ENCODE measurements around the gene PAPSS2. TPM values are rescaled to one million over a fixed set of nuclear protein-coding genes. Genes with fewer than 3 reads are reported as not detected.

PAPSS2 gene
- total RNA-seq, 1 experiment from 2014 or later, result 38.6 TPM

DNA sequence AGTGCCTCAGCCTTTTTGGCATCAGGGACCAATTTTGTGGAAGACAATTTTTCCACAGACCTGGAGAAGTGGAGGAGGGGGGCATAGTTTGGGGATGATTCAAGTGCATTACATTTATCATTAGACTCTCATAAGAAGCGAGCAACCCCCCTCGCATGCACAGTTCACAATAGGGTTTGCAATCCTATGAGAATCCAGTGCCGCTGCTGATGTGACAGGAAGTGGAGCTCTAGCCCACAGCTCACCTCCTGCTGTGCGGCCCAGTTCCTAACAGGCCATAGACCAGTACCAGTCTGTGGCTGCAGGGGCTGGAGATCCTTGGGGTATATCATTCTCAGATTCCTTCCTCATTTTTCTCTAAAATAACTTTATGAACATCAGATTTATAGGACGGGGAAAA is 107.6 kb downstream of the PAPSS2 start:
- peaks cover 31% of the 10 kb centered on the region for H3K36me3 ChIP-seq
- H3K9me3 ChIP-seq, result no peaks in the 10 kb centered on the region
- H3K4me3 ChIP-seq, result no peak overlapping the region
- DNase-seq, result no peak
- no peaks in the 10 kb centered on the region for H3K27me3 ChIP-seq

DNA sequence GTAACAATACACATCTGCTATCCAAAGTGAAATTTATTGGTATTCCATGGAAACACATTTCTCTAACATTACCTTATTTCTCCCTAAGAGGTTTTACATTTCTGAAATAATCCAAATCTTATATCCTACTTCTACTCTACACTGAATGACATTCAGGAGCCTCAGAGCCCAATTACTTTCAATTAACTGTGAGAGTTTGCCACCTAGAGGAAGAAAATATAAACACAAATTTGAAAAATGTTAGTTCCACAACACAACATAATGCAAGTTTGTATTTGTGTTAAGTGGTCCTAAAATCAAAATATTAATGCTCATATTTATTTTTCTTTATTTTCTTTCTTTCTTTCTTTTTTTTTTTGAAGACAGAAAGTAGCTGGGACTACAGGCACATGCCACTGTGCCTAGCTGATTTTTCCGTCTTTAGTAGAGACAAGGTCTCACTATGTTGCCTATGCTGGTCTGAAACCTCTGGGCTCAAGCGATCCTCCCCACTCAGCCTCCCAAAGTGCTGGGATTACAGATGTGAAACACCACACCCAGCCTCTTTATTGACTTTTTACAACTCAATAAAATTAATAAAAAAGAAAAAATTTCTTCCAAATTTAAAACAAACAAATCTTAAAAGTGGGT is 112.3 kb downstream of the PAPSS2 start:
- no peaks in the 10 kb centered on the region for H3K27me3 ChIP-seq
- H3K36me3 ChIP-seq, result peaks cover 34% of the 10 kb centered on the region
- no peak overlapping the region for H3K4me3 ChIP-seq
- no peak for DNase-seq
- no peaks in the 10 kb centered on the region for H3K9me3 ChIP-seq

DNA sequence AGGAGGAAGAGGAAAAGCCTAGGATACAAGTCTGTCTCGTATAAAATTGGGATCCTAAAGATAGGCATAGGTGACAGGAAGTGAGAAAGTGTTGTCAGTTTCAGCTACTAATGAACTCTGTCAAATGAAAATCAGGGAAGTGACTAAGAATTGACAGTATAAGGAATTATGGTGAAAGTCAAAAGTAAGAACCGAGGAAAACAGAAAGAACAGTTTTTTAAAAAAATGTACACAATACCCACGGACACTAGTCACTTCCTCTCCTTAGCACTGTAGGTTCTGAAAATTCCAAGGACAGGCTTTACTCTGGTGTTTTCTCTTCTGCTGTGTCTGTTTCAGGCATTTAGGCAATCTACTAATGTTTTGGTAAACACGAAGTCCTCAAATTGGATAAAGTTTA is 116.1 kb downstream of the PAPSS2 start:
- Histone ChIP-seq H3K4me3 (no peak overlapping the region), H3K9me3 (no peaks in the 10 kb centered on the region; the same call in 1 of the 2 replicates), H3K36me3 (peaks cover 34% of the 10 kb centered on the region), H3K27me3 (no peaks in the 10 kb centered on the region)
- no peak for DNase-seq

DNA sequence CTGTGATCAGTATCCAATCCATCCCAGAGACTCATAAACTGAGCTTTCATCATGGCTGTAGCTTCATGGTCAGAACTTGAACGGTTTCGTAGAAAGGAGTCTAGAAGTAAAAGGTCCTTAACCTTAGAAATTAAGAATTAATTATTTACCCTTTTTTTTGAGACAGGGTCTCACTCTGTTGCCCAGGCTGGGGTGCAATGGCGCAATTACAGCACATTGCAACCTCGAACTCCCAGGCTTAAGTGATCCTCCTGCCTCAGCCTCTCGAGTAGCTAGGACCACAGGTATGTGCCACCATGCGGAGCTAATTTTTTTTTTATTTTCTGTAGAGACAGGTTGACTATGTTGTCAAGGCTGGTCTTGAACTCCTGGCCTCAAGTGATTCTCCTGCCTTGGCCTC is 116.7 kb downstream of the PAPSS2 start:
- Histone ChIP-seq H3K36me3 (peaks cover 39% of the 10 kb centered on the region), H3K9me3 (no peaks in the 10 kb centered on the region; the same call in 1 of the 2 replicates), H3K27me3 (no peaks in the 10 kb centered on the region), H3K4me3 (no peak overlapping the region)
- DNase-seq, result no peak

DNA sequence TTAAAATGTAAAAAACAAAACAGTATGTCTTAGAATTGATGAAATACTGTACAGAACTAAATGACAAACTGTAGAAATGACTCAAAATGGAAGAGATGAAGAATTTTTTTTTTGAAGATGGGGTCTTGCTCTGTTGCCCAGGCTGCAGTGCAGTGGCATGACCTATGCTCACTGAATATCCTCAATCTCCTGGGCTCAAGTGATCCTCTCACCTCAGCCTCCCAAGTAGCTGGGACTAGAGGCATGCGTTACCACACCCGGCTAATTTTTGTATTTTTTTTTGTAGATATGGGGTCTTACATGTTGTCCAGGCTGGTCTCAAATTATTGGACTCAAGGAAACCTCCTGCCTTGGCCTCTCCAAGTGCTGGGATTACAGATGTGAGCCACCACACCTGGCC is 121.9 kb downstream of the PAPSS2 start:
- Histone ChIP-seq H3K9me3 (no peaks in the 10 kb centered on the region; the same call in 1 of the 2 replicates), H3K27me3 (no peaks in the 10 kb centered on the region), H3K4me3 (no peak overlapping the region), H3K36me3 (peaks cover 40% of the 10 kb centered on the region)
- no peak for DNase-seq

DNA sequence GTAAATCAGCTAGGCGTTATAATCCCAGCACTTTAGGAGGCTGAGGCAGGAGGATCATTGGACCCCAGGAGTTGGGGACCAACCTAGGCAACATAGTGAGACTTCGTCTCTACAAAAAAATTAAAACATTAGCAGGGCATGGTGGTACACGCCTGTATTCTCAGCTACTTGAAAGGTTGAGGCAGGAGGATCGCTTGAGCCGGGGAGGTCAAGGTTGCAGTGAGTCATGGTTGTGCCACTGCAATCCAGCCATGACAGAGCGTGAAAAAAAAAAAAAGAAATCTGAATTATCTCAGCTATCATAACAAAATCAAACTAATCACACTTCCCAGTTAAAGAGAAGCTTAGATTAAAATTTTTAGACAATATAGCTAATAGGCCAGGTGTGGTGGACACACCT is 123.0 kb downstream of the PAPSS2 start:
- DNase-seq, result no peak
- no peaks in the 10 kb centered on the region; the same call in 1 of the 2 replicates for H3K9me3 ChIP-seq
- no peak overlapping the region for H3K4me3 ChIP-seq
- H3K36me3 ChIP-seq, result peaks cover 40% of the 10 kb centered on the region
- no peaks in the 10 kb centered on the region for H3K27me3 ChIP-seq

DNA sequence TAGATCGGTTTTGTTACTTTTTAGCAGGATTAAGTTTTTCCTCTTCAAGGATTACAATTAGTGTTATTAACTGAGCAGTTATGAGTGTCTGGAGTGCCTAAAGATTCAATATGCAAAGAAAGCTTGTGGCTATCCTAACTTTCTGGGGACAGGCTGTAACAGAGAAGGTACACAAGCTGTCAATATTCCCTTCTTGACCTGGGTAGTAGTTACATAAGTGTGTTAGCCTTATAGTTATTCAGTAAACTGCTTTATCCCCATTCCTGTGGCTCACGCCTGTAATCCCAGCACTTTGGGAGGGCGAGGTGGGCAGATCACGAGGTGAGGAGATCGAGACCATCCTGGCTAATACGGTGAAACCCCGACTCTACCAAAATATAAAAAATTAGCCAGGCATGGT is 126.7 kb downstream of the PAPSS2 start:
- no peaks in the 10 kb centered on the region for H3K27me3 ChIP-seq
- H3K36me3 ChIP-seq, result peaks cover 29% of the 10 kb centered on the region
- DNase-seq, result no peak
- no peaks in the 10 kb centered on the region for H3K9me3 ChIP-seq
- no peak overlapping the region for H3K4me3 ChIP-seq

DNA sequence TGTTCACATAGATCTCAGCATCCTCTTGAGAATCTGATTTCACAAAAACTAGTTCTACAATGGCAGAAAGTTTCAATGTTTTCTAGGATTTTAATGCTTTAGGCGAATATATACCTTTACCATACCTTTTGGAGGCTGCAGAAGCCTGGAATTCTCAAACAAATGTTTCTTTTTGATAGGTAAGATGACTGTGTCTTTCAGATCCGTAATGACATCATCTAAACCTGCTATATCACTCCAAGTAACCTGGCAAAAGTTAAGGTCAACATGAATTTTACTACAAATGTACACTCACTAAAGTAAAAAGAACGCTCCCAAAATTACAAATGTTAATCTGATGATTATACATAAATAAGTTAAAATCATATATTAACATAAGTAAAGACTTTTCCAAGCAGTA is 130.5 kb downstream of the PAPSS2 start:
- Histone ChIP-seq H3K4me3 (no peak overlapping the region), H3K27me3 (no peaks in the 10 kb centered on the region), H3K9me3 (no peaks in the 10 kb centered on the region), H3K36me3 (peaks cover 29% of the 10 kb centered on the region)
- no peak for DNase-seq

DNA sequence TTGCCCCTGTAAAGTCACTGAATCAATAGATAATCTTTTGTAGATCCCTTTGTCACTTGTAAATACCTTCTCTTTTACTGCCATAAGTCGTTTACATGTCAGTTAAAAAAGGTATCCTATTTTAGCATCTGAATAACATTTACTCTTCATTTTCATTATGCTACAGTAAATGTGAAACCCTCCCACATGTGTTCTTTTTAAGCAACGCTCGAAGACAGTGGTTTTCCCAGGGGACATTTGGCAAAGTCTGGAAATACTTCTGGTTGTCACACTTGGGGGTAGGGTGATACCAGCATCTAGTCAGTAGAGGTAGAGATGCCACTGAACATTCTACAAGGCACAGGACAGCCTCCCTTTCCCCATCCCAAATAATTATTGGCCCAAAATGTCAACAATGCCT is 134.6 kb downstream of the PAPSS2 start:
- Histone ChIP-seq H3K9me3 (no peaks in the 10 kb centered on the region), H3K4me3 (no peak overlapping the region), H3K36me3 (peaks cover 25% of the 10 kb centered on the region), H3K27me3 (no peaks in the 10 kb centered on the region)
- no peak for DNase-seq

Other genes with a start within 250 kb of the PAPSS2 start
- 20.4 and 48.0 TPM in 2 replicates for gene MINPP1, start 155.0 kb upstream of the PAPSS2 start, total RNA-seq (2014; rRNA removed; shearing (Covaris generic); ENCODE audit: low replicate concordance)
- 26.9 and 43.8 TPM in 2 replicates for gene ATAD1, start 158.3 kb downstream of the PAPSS2 start, total RNA-seq (2014; rRNA removed; shearing (Covaris generic); ENCODE audit: low replicate concordance)
- gene KLLN, start 203.7 kb downstream of the PAPSS2 start, total RNA-seq (2014; rRNA removed; shearing (Covaris generic); ENCODE audit: low replicate concordance), result not detected in 2 replicates
- gene PTEN, start 203.7 kb downstream of the PAPSS2 start, total RNA-seq (2014; rRNA removed; shearing (Covaris generic); ENCODE audit: low replicate concordance), result 19.6 and 25.0 TPM in 2 replicates